ENCODE results near the gene PPIF. TPM values are rescaled to one million over a fixed set of nuclear protein-coding genes. Genes with fewer than 3 reads are reported as not detected.

PPIF gene
- total RNA-seq: 10 to 100 TPM in 3 of 4 donors, under 1 TPM in 1; 0.26 to 22.6 (median 12.7) TPM

DNA sequence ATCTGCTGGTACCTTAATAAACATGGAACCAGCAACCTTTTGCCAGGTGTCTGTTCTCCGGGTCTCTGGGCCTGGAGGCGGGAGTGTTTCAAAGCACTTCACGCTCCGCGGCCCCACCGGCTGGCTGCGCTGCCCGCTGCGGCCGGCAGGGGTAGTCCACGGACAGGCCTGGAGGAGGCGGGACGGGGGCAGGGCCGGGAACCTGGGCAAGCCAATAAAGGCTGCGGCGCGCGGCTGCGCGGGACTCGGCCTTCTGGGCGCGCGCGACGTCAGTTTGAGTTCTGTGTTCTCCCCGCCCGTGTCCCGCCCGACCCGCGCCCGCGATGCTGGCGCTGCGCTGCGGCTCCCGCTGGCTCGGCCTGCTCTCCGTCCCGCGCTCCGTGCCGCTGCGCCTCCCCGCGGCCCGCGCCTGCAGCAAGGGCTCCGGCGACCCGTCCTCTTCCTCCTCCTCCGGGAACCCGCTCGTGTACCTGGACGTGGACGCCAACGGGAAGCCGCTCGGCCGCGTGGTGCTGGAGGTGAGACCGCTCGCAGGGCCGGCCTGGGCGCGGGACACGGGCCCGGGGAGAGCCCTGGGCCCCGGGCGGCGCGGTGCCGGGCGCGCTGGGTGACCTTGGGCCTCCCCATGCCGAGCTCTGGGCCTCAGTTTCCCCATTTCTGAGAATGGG lies at the start of gene PPIF:
Gene PPIF (plus strand): TSS at position 244 of the 668 bp plus-strand sequence. CDS start 80 bp downstream, at position 324.
- Histone ChIP-seq H3K4me3 (peak within 1 kb of the TSS; percentile 47 to 90), H3K27ac (peak within 1 kb of the TSS; percentile 73 to 83), H3K36me3 (no peaks in the 10 kb centered on the region), H3K27me3 (no peaks in the 10 kb centered on the region), H3K4me1 (peaks cover 0 to 6% of the 10 kb centered on the region in 2 donors), H3K9me3 (no peaks in the 10 kb centered on the region)
- DNase-seq: peak; percentile 92 to 94
- intact Hi-C loops (cut with DNase I; ENCODE audit: low total_unique reads): no loop called here
- TF ChIP-seq, protein P1, sequence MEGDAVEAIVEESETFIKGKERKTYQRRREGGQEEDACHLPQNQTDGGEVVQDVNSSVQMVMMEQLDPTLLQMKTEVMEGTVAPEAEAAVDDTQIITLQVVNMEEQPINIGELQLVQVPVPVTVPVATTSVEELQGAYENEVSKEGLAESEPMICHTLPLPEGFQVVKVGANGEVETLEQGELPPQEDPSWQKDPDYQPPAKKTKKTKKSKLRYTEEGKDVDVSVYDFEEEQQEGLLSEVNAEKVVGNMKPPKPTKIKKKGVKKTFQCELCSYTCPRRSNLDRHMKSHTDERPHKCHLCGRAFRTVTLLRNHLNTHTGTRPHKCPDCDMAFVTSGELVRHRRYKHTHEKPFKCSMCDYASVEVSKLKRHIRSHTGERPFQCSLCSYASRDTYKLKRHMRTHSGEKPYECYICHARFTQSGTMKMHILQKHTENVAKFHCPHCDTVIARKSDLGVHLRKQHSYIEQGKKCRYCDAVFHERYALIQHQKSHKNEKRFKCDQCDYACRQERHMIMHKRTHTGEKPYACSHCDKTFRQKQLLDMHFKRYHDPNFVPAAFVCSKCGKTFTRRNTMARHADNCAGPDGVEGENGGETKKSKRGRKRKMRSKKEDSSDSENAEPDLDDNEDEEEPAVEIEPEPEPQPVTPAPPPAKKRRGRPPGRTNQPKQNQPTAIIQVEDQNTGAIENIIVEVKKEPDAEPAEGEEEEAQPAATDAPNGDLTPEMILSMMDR (IDR thresholded peaks at IDR 0.05): peak; percentile 97 to 99 (median 98)
- TF ChIP-seq POLR2A (IDR thresholded peaks at IDR 0.05): peak; percentile 69 to 87

GRCh38 chr10:79298403-79299244 lies 48.6 kb upstream of the PPIF start:
- intact Hi-C loops (cut with DNase I; ENCODE audit: low total_unique reads): no loop called here
- Histone ChIP-seq H3K36me3 (no peaks in the 10 kb centered on the region), H3K27ac (peak overlapping the region; percentile 71 to 81), H3K27me3 (no peaks in the 10 kb centered on the region), H3K9me3 (no peaks in the 10 kb centered on the region), H3K4me3 (no peak overlapping the region), H3K4me1 (peaks cover 0 to 8% of the 10 kb centered on the region in 2 donors)
- peak; percentile 48 to 84 for DNase-seq
- no peak for TF ChIP-seq POLR2A (IDR thresholded peaks at IDR 0.05)
- TF ChIP-seq, protein P1 (IDR thresholded peaks at IDR 0.05): no peak

GRCh38 chr10:79299397-79300241 lies 47.6 kb upstream of the PPIF start:
- Histone ChIP-seq H3K27me3 (no peaks in the 10 kb centered on the region), H3K9me3 (no peaks in the 10 kb centered on the region), H3K27ac (peak overlapping the region; percentile 71 to 81), H3K36me3 (no peaks in the 10 kb centered on the region), H3K4me1 (peaks cover 0 to 8% of the 10 kb centered on the region in 2 donors), H3K4me3 (no peak overlapping the region)
- intact Hi-C loops (cut with DNase I; ENCODE audit: low total_unique reads): no loop called here
- no peak for DNase-seq
- no peak for TF ChIP-seq POLR2A (IDR thresholded peaks at IDR 0.05)
- TF ChIP-seq, protein P1 (IDR thresholded peaks at IDR 0.05): no peak

GRCh38 chr10:79300711-79301110 lies 46.6 kb upstream of the PPIF start:
- intact Hi-C loops (cut with DNase I; ENCODE audit: low total_unique reads): no loop called here
- Histone ChIP-seq H3K9me3 (no peaks in the 10 kb centered on the region), H3K4me1 (peaks cover 0 to 8% of the 10 kb centered on the region in 2 donors), H3K4me3 (no peak overlapping the region), H3K27ac (no peak overlapping the region), H3K27me3 (no peaks in the 10 kb centered on the region), H3K36me3 (no peaks in the 10 kb centered on the region)
- DNase-seq: no peak
- TF ChIP-seq, protein P1 (IDR thresholded peaks at IDR 0.05): no peak
- no peak for TF ChIP-seq POLR2A (IDR thresholded peaks at IDR 0.05)
